HG02759 (cell line): ENCODE results near the gene FTSJ1.
A peak's percentile ranks its signal among the peaks of the same experiment; 100 is the strongest.
"Not testable (repeated sequence)": the region's sequence is repeated elsewhere in the genome, so short reads cannot be mapped to it uniquely, and the experiment has no call there.

Experiments
- ATAC-seq: cut with Tn5 transposase; IDR thresholded peaks from one replicate; pipeline ENCODE4 v1.9.1; 2021; ENCODE audit warnings: mild to moderate bottlenecking, moderate library complexity; ENCODE audit not compliant: unreplicated experiment

The FTSJ1 gene

GRCh38 chrX:48520976-48521352 is 45.0 kb downstream of the FTSJ1 start:
- ATAC-seq, result no peak

- peak; percentile 98 for ATAC-seq
Observed at GRCh38 chrX:48521353-48522243, 45.6 kb downstream of the FTSJ1 start, which contains the start of gene EBP. EBP (plus strand) TSS chrX:48521808; CDS start chrX:48523772, 1,964 bp downstream.

GRCh38 chrX:48522291-48522690 is 46.3 kb downstream of the FTSJ1 start:
- no peak for ATAC-seq

GRCh38 chrX:48523682-48524081 is 47.7 kb downstream of the FTSJ1 start:
- ATAC-seq, result no peak

- not testable (repeated sequence) for ATAC-seq
Observed at GRCh38 chrX:48525853-48526252, 49.9 kb downstream of the FTSJ1 start.

GRCh38 chrX:48530736-48531135 is 54.7 kb downstream of the FTSJ1 start:
- ATAC-seq, result no peak

- no peak for ATAC-seq
Observed at GRCh38 chrX:48531358-48531959, 55.5 kb downstream of the FTSJ1 start.

GRCh38 chrX:48532161-48532560 is 56.2 kb downstream of the FTSJ1 start:
- no peak for ATAC-seq

- no peak for ATAC-seq
Observed at GRCh38 chrX:48533165-48533564, 57.2 kb downstream of the FTSJ1 start.
